DND-41 (cell line): ENCODE measurements around the gene RNF149.
"Not testable (repeated sequence)": the region's sequence is repeated elsewhere in the genome, so short reads cannot be mapped to it uniquely, and the experiment has no call there.

Experiments
- CTCF ChIP-seq: IDR thresholded peaks from 2 replicates; pipeline ENCODE4 v1.5.1; 2012; ENCODE audit warnings: borderline replicate concordance, low read length, moderate library complexity, mild to moderate bottlenecking; ENCODE audit not compliant: poor library complexity, severe bottlenecking; ENCODE audit errors: extremely low read depth
- EZH2 ChIP-seq: IDR thresholded peaks from 3 replicates; pipeline ENCODE4 v1.6.1; 2012; ENCODE audit warnings: borderline replicate concordance, low read depth, mild to moderate bottlenecking, moderate library complexity, low read length, inconsistent platforms; ENCODE audit not compliant: severe bottlenecking

- not testable (repeated sequence) for TF ChIP-seq CTCF, EZH2
Measured at GRCh38 chr2:101239760-101240118, 68.8 kb downstream of the RNF149 start.
